LNCaP clone FGC (cell line): ENCODE measurements around the gene PRPF38A.
A peak's percentile ranks its signal among the peaks of the same experiment; 100 is the strongest.

ENCODE experiments used
- DNase-seq: peaks from one replicate; pipeline ENCODE4 v3.0.0-alpha.2; 2011; ENCODE audit warnings: low read depth
- H3K4me3 ChIP-seq: 2 replicates; pipeline ENCODE4 v1.5.1; 2011; ENCODE audit warnings: mild to moderate bottlenecking, low read depth, low read length, control low read depth
- TF ChIP-seq, protein P1 (sequence below): IDR thresholded peaks from 2 replicates; pipeline ENCODE4 v1.5.1; 2012; ENCODE audit warnings: mild to moderate bottlenecking; ENCODE audit not compliant: control insufficient read depth, insufficient read depth; ENCODE audit errors: extremely low read depth

PRPF38A gene

DNA sequence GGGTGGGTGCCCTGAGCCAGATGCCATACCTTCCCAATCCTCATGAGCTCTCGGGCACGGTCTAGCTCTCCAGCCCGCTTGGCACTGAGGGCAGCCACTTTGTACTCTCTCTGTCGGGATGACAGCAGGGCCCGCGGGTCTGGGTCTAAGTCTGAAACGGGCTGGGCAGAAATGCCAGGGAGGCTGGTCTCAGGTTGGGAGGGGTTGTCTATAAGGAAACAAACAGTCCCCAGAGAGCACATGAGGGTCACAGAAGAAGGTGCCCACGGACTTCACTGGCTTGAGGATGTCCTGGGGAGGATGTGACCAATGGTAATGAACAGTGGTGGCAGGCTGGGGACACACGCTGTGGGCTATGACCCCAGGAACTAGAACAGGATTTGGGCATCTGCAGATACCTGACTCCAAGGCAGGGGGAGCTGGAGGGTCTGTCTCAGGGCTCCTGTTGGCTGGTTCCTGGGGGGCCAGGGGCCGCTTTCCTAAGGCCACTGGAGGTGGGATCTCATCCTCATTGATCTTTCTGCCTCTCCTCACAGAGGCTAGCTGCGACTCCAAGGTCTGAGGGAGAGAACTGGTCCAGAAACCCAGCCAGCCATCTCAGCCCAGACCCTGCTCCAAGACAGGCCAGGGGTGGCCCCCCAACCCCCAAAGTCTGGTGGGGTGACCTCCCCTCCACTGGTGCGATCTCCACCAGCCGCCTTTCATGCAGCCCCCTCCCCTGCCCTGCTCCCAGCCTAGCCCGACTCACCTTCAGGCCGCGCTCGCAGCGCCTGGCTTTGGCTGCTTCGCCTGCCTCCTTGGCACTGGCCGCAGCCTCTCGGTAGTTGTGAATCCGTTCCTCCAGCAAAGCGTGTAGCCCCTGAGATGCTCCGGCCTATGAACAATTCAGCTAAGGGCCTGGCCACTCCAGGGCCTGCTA is 44.5 kb upstream of the PRPF38A start:
- TF ChIP-seq, protein P1, sequence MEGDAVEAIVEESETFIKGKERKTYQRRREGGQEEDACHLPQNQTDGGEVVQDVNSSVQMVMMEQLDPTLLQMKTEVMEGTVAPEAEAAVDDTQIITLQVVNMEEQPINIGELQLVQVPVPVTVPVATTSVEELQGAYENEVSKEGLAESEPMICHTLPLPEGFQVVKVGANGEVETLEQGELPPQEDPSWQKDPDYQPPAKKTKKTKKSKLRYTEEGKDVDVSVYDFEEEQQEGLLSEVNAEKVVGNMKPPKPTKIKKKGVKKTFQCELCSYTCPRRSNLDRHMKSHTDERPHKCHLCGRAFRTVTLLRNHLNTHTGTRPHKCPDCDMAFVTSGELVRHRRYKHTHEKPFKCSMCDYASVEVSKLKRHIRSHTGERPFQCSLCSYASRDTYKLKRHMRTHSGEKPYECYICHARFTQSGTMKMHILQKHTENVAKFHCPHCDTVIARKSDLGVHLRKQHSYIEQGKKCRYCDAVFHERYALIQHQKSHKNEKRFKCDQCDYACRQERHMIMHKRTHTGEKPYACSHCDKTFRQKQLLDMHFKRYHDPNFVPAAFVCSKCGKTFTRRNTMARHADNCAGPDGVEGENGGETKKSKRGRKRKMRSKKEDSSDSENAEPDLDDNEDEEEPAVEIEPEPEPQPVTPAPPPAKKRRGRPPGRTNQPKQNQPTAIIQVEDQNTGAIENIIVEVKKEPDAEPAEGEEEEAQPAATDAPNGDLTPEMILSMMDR = no peak

DNA sequence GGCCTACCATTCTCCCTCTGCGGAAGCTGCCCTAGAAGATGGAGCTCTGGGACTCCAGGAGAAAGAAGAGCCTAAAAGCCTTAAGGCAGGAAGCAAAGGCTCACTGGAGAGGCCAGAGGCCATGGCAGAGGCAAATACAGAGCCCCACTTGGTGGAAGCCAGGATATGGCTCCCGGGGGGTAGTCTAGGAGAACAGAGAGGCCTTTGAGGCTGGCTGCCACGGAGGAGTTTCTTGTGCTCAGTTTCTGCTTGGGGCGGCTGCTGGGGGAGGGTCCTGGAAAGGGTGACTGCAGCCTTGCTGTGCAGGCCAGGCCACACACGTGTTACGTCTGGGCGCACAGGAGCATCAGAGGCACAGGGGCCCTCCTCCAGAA is 43.8 kb upstream of the PRPF38A start:
- no peak for DNase-seq
- TF ChIP-seq, protein P1 = no peak
- no peak overlapping the region for H3K4me3 ChIP-seq

More for the DNA sequence above, 44.5 kb upstream of the PRPF38A start:
- no peak for DNase-seq
- no peak overlapping the region for H3K4me3 ChIP-seq

DNA sequence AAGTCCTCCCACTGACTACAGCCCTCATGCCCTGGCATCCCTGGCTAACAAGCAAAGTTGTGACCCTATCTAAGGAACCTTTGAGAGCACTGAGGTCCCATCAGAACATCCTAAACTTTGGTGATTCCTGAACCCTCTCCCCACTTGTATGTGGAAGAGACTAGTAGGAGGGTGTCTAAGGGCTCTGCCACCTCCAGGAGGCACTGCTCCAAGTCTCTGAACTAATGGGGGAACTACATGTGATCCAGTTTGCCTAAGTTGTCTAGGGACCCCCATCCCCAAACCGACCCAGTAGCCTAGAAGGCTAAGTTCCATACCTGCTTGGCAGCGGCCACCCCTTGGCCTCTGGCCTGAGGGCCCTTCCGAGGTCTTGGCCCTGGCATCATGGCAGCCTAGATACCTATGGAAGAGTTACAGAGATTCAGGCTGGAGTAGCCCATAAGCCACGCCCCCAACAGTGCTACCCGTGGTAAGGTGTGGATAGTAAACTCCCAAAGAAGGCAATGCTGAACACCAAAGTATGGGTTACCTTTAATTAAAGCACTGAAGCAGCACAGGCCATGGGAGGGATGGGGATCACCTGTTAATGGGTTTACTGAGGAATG is 40.1 kb upstream of the PRPF38A start:
- TF ChIP-seq, protein P1 = no peak
- DNase-seq = no peak
- peak overlapping the region; percentile 78 for H3K4me3 ChIP-seq

DNA sequence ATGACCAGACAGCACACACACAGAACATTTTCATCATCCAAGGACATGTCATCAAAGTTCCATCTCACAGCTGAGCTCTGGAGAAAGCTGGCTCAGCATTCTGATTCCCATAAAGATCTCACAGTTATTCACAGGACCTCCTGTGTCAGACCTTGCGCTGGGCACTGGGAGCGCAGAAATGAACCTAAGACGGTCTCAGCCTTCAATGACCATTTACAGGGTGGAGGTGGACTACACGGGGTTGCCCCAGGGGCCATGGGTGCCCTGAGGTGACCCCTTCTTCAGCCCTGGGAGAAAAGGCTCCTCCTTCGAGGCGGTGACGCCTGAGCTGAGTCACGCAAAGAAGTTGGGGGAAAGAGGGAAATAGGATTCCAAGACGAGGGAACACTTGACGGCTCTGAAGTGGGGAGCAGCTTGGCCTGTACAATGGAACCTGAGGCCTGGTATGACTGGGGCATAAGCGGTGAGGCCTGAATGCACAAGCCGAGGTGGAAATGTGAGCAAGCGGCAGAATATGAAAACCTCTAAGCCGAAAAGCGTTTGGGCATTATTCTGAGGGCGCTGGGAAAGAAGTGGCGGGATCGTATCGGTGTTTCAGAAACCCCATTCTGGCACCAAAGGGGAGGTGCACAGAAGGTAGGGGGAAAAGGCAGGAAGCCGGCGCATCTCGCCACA is 39.2 kb upstream of the PRPF38A start:
- peak; percentile 17 for DNase-seq
- H3K4me3 ChIP-seq = peak overlapping the region; percentile 78

DNA sequence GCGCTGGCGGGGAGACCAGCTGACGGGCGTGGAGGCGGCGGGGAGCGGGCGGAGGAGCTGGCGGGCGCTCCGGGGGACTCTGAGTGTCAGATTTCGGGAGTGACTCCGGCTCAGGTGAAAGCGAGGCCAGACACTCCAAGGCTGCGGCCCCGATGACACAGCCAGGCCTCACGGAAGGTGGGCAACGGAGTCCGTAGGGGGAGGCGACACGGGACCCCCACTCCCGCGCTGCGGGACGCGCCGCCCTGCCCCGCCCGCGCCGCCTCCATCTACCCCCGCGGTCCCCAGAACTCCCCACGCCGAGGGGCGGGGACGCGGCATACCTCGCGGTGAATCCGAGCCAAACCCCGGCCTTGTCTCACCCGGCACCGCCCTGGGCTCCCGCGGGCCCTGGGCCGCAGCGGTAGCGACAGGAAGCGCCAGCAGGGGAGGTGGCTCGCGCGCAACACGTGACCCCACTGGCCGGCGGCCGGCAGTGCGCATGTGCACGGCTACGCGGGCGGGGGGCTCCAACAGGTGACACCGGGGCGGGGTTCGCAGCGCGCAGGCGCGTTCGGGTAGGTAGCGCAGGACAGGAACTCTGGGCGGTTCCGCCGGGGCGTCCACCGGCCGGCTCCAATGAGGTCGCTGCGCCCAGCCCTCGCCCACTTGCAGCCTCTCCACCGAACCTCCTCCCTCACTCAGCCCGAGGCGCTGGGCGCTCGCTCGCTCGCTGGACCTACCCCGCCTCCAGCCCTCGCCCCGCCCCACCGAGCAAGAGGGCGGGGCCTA is 38.5 kb upstream of the PRPF38A start, which contains the start of gene CC2D1B:
TSS of gene CC2D1B (minus strand) at position 460 of the 771 bp plus-strand sequence. CDS start 1,585 bp downstream, outside the sequence.
- DNase-seq = peak; percentile 97
- H3K4me3 ChIP-seq = peak within 1 kb of the TSS; percentile 78
- TF ChIP-seq, protein P1 = no peak

More for the DNA sequence above, 39.2 kb upstream of the PRPF38A start:
- TF ChIP-seq, protein P1 = no peak

DNA sequence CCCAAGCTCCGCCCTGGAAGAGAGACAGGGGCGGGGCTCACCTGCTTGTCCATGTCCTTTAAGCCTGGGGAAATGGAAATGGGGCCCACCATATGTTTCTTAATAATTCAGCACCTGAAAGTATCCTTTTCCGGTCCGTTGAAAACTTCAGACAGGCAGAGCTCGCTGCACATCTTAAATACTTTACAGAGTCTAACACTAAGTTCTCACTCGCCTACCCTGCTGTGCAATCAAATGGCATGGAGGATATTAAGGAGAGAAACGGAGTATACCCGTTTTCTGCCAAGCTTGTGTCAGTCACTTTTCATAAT is 37.9 kb upstream of the PRPF38A start:
- H3K4me3 ChIP-seq = peak overlapping the region; percentile 78
- TF ChIP-seq, protein P1 = no peak
- no peak for DNase-seq
